ENCODE results near the gene ZBTB47.
A peak's percentile ranks its signal among the peaks of the same experiment; 100 is the strongest.

ZBTB47 gene

GRCh38 chr3:42653560-42654330 is at the start of gene ZBTB47:
Gene ZBTB47 (plus strand): TSS chr3:42653697. CDS start chr3:42658356, 4,659 bp downstream.
- no peaks in the 10 kb centered on the region for H3K9me3 ChIP-seq (ENCODE audit: control insufficient read depth, low read length)
- H3K4me1 ChIP-seq (ENCODE audit: control insufficient read depth, insufficient read depth, low read length): peaks cover 47% of the 10 kb centered on the region
- H3K27me3 ChIP-seq (replicated peaks; ENCODE audit: control insufficient read depth, insufficient read depth, low read length): no peaks in the 10 kb centered on the region
- peaks cover 23% of the 10 kb centered on the region for H3K36me3 ChIP-seq (ENCODE audit: control insufficient read depth, insufficient read depth, low read length, severe bottlenecking)
- peak; percentile 83 for DNase-seq (ENCODE audit: low read depth)
- peak within 1 kb of the TSS; percentile 82 for H3K4me3 ChIP-seq (ENCODE audit: low read length)
- peak within 1 kb of the TSS; percentile 95 for H3K9ac ChIP-seq (ENCODE audit: low read length)

GRCh38 chr3:42605546-42606173 is 47.8 kb upstream of the ZBTB47 start:
- H3K4me3 ChIP-seq (ENCODE audit: low read length): no peak overlapping the region
- H3K36me3 ChIP-seq (ENCODE audit: control insufficient read depth, insufficient read depth, low read length, severe bottlenecking): peaks cover 20% of the 10 kb centered on the region
- H3K9ac ChIP-seq (ENCODE audit: low read length): no peak overlapping the region

DNA sequence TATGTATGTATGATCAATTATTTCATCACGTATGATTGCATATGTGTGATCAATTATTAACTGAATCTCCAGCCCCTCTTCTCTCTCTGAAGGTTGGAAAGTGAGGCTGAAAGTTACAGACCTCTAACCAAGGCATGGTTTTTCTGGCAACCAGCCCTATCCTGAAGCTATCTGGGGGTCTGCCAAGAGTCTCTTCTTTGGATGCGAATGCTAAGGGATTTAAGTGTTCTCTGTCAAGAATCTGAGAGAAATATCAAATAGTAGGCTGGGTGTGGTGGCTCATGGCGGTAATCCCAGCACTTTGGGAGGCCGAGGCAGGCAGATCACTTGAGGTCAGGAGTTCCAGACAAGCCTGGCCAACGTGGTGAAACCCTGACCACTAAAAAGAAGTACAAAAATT is 44.9 kb upstream of the ZBTB47 start:
- H3K9me3 ChIP-seq (ENCODE audit: control insufficient read depth, low read length): no peaks in the 10 kb centered on the region
- peak; percentile 63 for DNase-seq (ENCODE audit: low read depth)
- no peak overlapping the region for H3K4me3 ChIP-seq (ENCODE audit: low read length)
- H3K4me1 ChIP-seq (ENCODE audit: control insufficient read depth, insufficient read depth, low read length): peaks cover 20% of the 10 kb centered on the region
- no peaks in the 10 kb centered on the region for H3K27me3 ChIP-seq (replicated peaks; ENCODE audit: control insufficient read depth, insufficient read depth, low read length)
- H3K9ac ChIP-seq (ENCODE audit: low read length): no peak overlapping the region
- peaks cover 42% of the 10 kb centered on the region for H3K36me3 ChIP-seq (ENCODE audit: control insufficient read depth, insufficient read depth, low read length, severe bottlenecking)

More at GRCh38 chr3:42605546-42606173, 47.8 kb upstream of the ZBTB47 start:
- H3K4me1 ChIP-seq (ENCODE audit: control insufficient read depth, insufficient read depth, low read length): peaks cover 29% of the 10 kb centered on the region
- H3K9me3 ChIP-seq (ENCODE audit: control insufficient read depth, low read length): no peaks in the 10 kb centered on the region
- no peaks in the 10 kb centered on the region for H3K27me3 ChIP-seq (replicated peaks; ENCODE audit: control insufficient read depth, insufficient read depth, low read length)
- DNase-seq (ENCODE audit: low read depth): no peak

DNA sequence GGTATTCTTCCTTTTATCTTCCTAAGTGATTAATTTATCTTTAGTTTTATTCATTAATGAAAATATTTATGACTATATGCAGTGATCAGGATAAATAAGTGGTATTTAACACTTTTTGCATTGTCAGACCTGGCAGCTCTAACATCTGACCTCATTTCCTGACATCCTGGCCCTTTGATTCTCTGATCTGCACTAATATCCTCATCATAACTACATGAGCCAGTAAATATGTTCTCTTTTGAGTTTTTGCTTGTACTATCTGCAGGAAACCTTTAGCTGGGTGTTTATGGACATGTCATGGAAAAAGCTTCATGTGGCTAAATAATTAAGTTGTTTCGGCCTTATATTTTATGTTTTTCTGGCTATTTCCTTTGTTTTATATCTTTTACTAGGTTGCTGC is 42.5 kb upstream of the ZBTB47 start:
- H3K36me3 ChIP-seq (ENCODE audit: control insufficient read depth, insufficient read depth, low read length, severe bottlenecking): peaks cover 44% of the 10 kb centered on the region
- no peak for DNase-seq (ENCODE audit: low read depth)
- H3K4me1 ChIP-seq (ENCODE audit: control insufficient read depth, insufficient read depth, low read length): peaks cover 25% of the 10 kb centered on the region

DNA sequence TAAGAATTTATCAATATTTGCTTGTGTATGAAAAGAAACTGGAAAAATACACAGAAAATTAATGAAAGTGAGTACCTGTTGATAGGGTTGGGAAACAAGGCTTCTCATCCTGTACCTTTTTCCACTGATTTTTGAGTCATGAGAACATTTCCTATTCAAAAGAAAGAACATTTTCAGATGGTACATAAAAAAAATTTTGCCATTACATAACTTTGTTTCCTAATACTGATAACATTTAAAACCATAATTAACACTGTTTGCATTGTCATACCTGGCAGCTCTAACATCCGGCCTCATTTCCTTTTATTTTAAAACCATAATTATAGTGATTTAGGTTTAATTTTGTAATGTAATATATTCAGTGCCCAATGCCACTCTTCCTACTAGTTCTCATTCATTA is 41.3 kb upstream of the ZBTB47 start:
- Histone ChIP-seq H3K36me3 (ENCODE audit: control insufficient read depth, insufficient read depth, low read length, severe bottlenecking) (peaks cover 45% of the 10 kb centered on the region), H3K27me3 (replicated peaks; ENCODE audit: control insufficient read depth, insufficient read depth, low read length) (no peaks in the 10 kb centered on the region), H3K9ac (ENCODE audit: low read length) (no peak overlapping the region), H3K4me3 (ENCODE audit: low read length) (no peak overlapping the region), H3K9me3 (ENCODE audit: control insufficient read depth, low read length) (no peaks in the 10 kb centered on the region), H3K4me1 (ENCODE audit: control insufficient read depth, insufficient read depth, low read length) (peaks cover 25% of the 10 kb centered on the region)
- no peak for DNase-seq (ENCODE audit: low read depth)

More for the DNA sequence above, 42.5 kb upstream of the ZBTB47 start:
- H3K9ac ChIP-seq (ENCODE audit: low read length): no peak overlapping the region
- no peak overlapping the region for H3K4me3 ChIP-seq (ENCODE audit: low read length)
- H3K27me3 ChIP-seq (replicated peaks; ENCODE audit: control insufficient read depth, insufficient read depth, low read length): no peaks in the 10 kb centered on the region
- H3K9me3 ChIP-seq (ENCODE audit: control insufficient read depth, low read length): no peaks in the 10 kb centered on the region

GRCh38 chr3:42612928-42613327 is 40.6 kb upstream of the ZBTB47 start:
- H3K4me1 ChIP-seq (ENCODE audit: control insufficient read depth, insufficient read depth, low read length): peaks cover 25% of the 10 kb centered on the region
- no peaks in the 10 kb centered on the region for H3K9me3 ChIP-seq (ENCODE audit: control insufficient read depth, low read length)
- H3K4me3 ChIP-seq (ENCODE audit: low read length): no peak overlapping the region
- DNase-seq (ENCODE audit: low read depth): no peak
- peaks cover 50% of the 10 kb centered on the region for H3K36me3 ChIP-seq (ENCODE audit: control insufficient read depth, insufficient read depth, low read length, severe bottlenecking)
- H3K27me3 ChIP-seq (replicated peaks; ENCODE audit: control insufficient read depth, insufficient read depth, low read length): no peaks in the 10 kb centered on the region
- no peak overlapping the region for H3K9ac ChIP-seq (ENCODE audit: low read length)

DNA sequence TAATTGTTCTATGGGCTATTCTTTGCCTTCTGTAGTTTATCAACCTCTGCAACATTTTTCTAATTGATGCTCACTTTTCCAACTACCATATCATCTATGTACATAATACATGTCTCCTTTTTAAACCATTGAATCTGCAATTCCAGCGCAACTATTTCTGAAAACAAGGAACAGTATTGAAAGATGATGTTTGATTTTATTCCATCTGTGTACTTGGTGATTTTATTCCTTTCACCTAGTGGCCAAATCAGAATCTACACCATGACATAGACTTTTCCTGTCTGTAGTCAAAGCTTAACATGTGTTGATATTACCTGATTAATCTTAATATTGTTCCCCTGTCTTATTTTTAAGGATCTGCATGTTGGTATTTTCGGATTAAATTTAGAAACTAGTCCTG is 40.0 kb upstream of the ZBTB47 start:
- DNase-seq (ENCODE audit: low read depth): peak; percentile 33
- H3K27me3 ChIP-seq (replicated peaks; ENCODE audit: control insufficient read depth, insufficient read depth, low read length): no peaks in the 10 kb centered on the region

DNA sequence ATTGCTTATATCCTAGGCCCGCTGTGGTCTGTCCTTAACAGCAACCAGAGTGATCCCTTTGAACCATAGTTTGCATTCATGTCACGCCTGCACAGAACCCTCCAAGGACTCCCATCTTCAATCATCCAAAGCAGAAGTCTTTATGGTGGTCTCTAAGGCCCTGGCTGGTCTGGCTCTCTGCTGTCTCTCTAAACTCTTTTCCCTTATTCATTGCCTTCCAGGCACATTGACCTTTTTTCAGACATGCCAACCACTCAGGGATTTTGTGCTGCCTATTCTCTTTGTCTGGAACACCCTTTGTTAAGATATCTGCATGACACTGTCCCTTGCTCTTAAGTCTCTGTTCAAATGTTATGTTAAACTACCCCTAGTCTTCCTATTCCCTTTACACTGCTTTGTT is 21.9 kb upstream of the ZBTB47 start:
- Histone ChIP-seq H3K9ac (ENCODE audit: low read length) (no peak overlapping the region), H3K27me3 (replicated peaks; ENCODE audit: control insufficient read depth, insufficient read depth, low read length) (no peaks in the 10 kb centered on the region), H3K4me3 (ENCODE audit: low read length) (no peak overlapping the region), H3K4me1 (ENCODE audit: control insufficient read depth, insufficient read depth, low read length) (peaks cover 15% of the 10 kb centered on the region), H3K36me3 (ENCODE audit: control insufficient read depth, insufficient read depth, low read length, severe bottlenecking) (peaks cover 84% of the 10 kb centered on the region), H3K9me3 (ENCODE audit: control insufficient read depth, low read length) (no peaks in the 10 kb centered on the region)
- no peak for DNase-seq (ENCODE audit: low read depth)

More for the DNA sequence above, 40.0 kb upstream of the ZBTB47 start:
- Histone ChIP-seq H3K36me3 (ENCODE audit: control insufficient read depth, insufficient read depth, low read length, severe bottlenecking) (peaks cover 50% of the 10 kb centered on the region), H3K9ac (ENCODE audit: low read length) (no peak overlapping the region), H3K4me1 (ENCODE audit: control insufficient read depth, insufficient read depth, low read length) (peaks cover 22% of the 10 kb centered on the region), H3K4me3 (ENCODE audit: low read length) (no peak overlapping the region), H3K9me3 (ENCODE audit: control insufficient read depth, low read length) (no peaks in the 10 kb centered on the region)

GRCh38 chr3:42632146-42632545 is 21.4 kb upstream of the ZBTB47 start:
- DNase-seq (ENCODE audit: low read depth): peak; percentile 11
- Histone ChIP-seq H3K4me1 (ENCODE audit: control insufficient read depth, insufficient read depth, low read length) (peaks cover 15% of the 10 kb centered on the region), H3K27me3 (replicated peaks; ENCODE audit: control insufficient read depth, insufficient read depth, low read length) (no peaks in the 10 kb centered on the region), H3K9ac (ENCODE audit: low read length) (no peak overlapping the region), H3K4me3 (ENCODE audit: low read length) (no peak overlapping the region), H3K9me3 (ENCODE audit: control insufficient read depth, low read length) (no peaks in the 10 kb centered on the region), H3K36me3 (ENCODE audit: control insufficient read depth, insufficient read depth, low read length, severe bottlenecking) (peaks cover 85% of the 10 kb centered on the region)

DNA sequence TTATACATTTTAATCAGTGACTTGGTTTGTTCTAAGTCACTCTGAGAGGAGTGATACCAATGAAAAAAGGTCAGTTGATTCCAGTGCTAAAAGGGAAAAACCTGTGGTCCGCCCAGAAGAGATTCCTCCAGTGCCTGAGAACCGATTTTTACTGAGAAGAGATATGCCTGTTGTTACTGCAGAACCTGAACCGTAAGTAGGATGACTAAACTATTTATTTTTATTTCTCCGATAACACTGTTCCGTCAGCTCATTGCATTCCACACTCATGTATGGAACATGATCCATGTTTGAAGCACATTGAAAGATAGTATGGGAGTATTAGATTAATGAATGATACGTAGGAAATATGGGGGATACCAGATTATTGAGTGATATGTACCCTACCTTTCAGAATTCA is 20.0 kb upstream of the ZBTB47 start:
- no peaks in the 10 kb centered on the region for H3K27me3 ChIP-seq (replicated peaks; ENCODE audit: control insufficient read depth, insufficient read depth, low read length)
- H3K36me3 ChIP-seq (ENCODE audit: control insufficient read depth, insufficient read depth, low read length, severe bottlenecking): peaks cover 90% of the 10 kb centered on the region

GRCh38 chr3:42635111-42635510 is 18.4 kb upstream of the ZBTB47 start:
- Histone ChIP-seq H3K27me3 (replicated peaks; ENCODE audit: control insufficient read depth, insufficient read depth, low read length) (no peaks in the 10 kb centered on the region), H3K9me3 (ENCODE audit: control insufficient read depth, low read length) (no peaks in the 10 kb centered on the region), H3K4me3 (ENCODE audit: low read length) (no peak overlapping the region), H3K36me3 (ENCODE audit: control insufficient read depth, insufficient read depth, low read length, severe bottlenecking) (peaks cover 96% of the 10 kb centered on the region), H3K4me1 (ENCODE audit: control insufficient read depth, insufficient read depth, low read length) (peaks cover 15% of the 10 kb centered on the region), H3K9ac (ENCODE audit: low read length) (no peak overlapping the region)
- DNase-seq (ENCODE audit: low read depth): peak; percentile 11

More for the DNA sequence above, 20.0 kb upstream of the ZBTB47 start:
- no peak for DNase-seq (ENCODE audit: low read depth)
- Histone ChIP-seq H3K9me3 (ENCODE audit: control insufficient read depth, low read length) (no peaks in the 10 kb centered on the region), H3K9ac (ENCODE audit: low read length) (no peak overlapping the region), H3K4me3 (ENCODE audit: low read length) (no peak overlapping the region), H3K4me1 (ENCODE audit: control insufficient read depth, insufficient read depth, low read length) (peaks cover 15% of the 10 kb centered on the region)
